ENCODE results near the gene NLK. TPM values are rescaled to one million over a fixed set of nuclear protein-coding genes. Genes with fewer than 3 reads are reported as not detected.

Gene NLK
- total RNA-seq, 4 donors from 2014 or later = 7.7 to 20.8 (median 11.5) TPM

- Histone ChIP-seq H3K27me3 (no peaks in the 10 kb centered on the region), H3K36me3 (no peaks in the 10 kb centered on the region), H3K4me1 (peaks cover 7% of the 10 kb centered on the region), H3K4me3 (no peak overlapping the region), H3K9me3 (no peaks in the 10 kb centered on the region), H3K27ac (no peak overlapping the region)
- DNase-seq (ENCODE audit: low spot score in 2 of 2) = no peak
- 86% methylated on average over 3 of the region's 3 CpGs for WGBS
- TF ChIP-seq POLR2A (IDR thresholded peaks at IDR 0.05) = no peak
- TF ChIP-seq EP300 (IDR thresholded peaks at IDR 0.05) = no peak
- TF ChIP-seq POLR2AphosphoS5 (IDR thresholded peaks at IDR 0.05) = no peak
- TF ChIP-seq, protein P1, sequence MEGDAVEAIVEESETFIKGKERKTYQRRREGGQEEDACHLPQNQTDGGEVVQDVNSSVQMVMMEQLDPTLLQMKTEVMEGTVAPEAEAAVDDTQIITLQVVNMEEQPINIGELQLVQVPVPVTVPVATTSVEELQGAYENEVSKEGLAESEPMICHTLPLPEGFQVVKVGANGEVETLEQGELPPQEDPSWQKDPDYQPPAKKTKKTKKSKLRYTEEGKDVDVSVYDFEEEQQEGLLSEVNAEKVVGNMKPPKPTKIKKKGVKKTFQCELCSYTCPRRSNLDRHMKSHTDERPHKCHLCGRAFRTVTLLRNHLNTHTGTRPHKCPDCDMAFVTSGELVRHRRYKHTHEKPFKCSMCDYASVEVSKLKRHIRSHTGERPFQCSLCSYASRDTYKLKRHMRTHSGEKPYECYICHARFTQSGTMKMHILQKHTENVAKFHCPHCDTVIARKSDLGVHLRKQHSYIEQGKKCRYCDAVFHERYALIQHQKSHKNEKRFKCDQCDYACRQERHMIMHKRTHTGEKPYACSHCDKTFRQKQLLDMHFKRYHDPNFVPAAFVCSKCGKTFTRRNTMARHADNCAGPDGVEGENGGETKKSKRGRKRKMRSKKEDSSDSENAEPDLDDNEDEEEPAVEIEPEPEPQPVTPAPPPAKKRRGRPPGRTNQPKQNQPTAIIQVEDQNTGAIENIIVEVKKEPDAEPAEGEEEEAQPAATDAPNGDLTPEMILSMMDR (IDR thresholded peaks at IDR 0.05) = no peak
Measured at GRCh38 chr17:28078341-28079229, 36.1 kb downstream of the NLK start.

DNA sequence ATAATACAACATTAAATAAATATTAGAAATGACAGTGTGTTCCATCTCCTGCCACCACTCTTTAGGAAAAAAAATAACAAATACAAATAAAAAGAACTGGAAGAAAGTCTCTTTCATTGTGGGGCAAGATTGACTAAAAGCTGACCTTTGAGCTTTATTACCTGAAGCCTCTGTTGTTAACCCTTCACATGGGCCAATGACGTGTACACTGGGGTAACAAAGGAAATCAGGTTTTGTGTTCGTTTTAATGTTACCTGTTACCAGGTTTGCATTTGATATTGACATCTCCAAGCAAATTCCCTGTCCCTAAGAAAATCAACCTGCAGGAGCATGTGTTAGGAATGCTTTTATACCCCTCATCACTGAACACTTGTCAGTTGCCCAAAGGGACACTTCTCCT is 39.0 kb downstream of the NLK start:
- no peak overlapping the region for H3K27ac ChIP-seq
- H3K9me3 ChIP-seq = no peaks in the 10 kb centered on the region
- H3K27me3 ChIP-seq = no peaks in the 10 kb centered on the region
- no peak for DNase-seq (ENCODE audit: low spot score in 2 of 2)
- no peaks in the 10 kb centered on the region for H3K36me3 ChIP-seq
- no peaks in the 10 kb centered on the region for H3K4me1 ChIP-seq
- 84% methylated on average over 2 of the region's 2 CpGs for WGBS
- no peak for TF ChIP-seq POLR2A (IDR thresholded peaks at IDR 0.05)
- no peak for TF ChIP-seq POLR2AphosphoS5 (IDR thresholded peaks at IDR 0.05)
- TF ChIP-seq, protein P1 (IDR thresholded peaks at IDR 0.05) = no peak
- TF ChIP-seq EP300 (IDR thresholded peaks at IDR 0.05) = no peak
- no peak overlapping the region for H3K4me3 ChIP-seq

- H3K27me3 ChIP-seq = no peaks in the 10 kb centered on the region
- H3K4me3 ChIP-seq = no peak overlapping the region
- WGBS = 98% methylated on average over 2 of the region's 2 CpGs
- H3K27ac ChIP-seq = no peak overlapping the region
- no peaks in the 10 kb centered on the region for H3K9me3 ChIP-seq
- H3K4me1 ChIP-seq = no peaks in the 10 kb centered on the region
- DNase-seq (ENCODE audit: low spot score in 2 of 2) = no peak
- H3K36me3 ChIP-seq = no peaks in the 10 kb centered on the region
- TF ChIP-seq, protein P1 (IDR thresholded peaks at IDR 0.05) = no peak
- TF ChIP-seq EP300 (IDR thresholded peaks at IDR 0.05) (no peak), POLR2A (IDR thresholded peaks at IDR 0.05) (no peak), POLR2AphosphoS5 (IDR thresholded peaks at IDR 0.05) (no peak)
Measured at GRCh38 chr17:28085766-28086165, 43.3 kb downstream of the NLK start.

GRCh38 chr17:28086519-28086918 is 44.0 kb downstream of the NLK start:
- Histone ChIP-seq H3K27ac (no peak overlapping the region), H3K4me3 (no peak overlapping the region), H3K36me3 (no peaks in the 10 kb centered on the region), H3K4me1 (no peaks in the 10 kb centered on the region), H3K27me3 (no peaks in the 10 kb centered on the region), H3K9me3 (no peaks in the 10 kb centered on the region)
- TF ChIP-seq POLR2AphosphoS5 (IDR thresholded peaks at IDR 0.05) (no peak), POLR2A (IDR thresholded peaks at IDR 0.05) (no peak), EP300 (IDR thresholded peaks at IDR 0.05) (no peak)
- TF ChIP-seq, protein P1 (IDR thresholded peaks at IDR 0.05) = no peak
- no peak for DNase-seq (ENCODE audit: low spot score in 2 of 2)
- 92% methylated on average over 4 of the region's 4 CpGs for WGBS

GRCh38 chr17:28087743-28088142 is 45.3 kb downstream of the NLK start:
- no peak overlapping the region for H3K27ac ChIP-seq
- no peak for TF ChIP-seq POLR2AphosphoS5 (IDR thresholded peaks at IDR 0.05)
- TF ChIP-seq, protein P1 (IDR thresholded peaks at IDR 0.05) = no peak
- no peak for TF ChIP-seq POLR2A (IDR thresholded peaks at IDR 0.05)
- no peak for TF ChIP-seq EP300 (IDR thresholded peaks at IDR 0.05)
- H3K27me3 ChIP-seq = no peaks in the 10 kb centered on the region
- no peak overlapping the region for H3K4me3 ChIP-seq
- H3K36me3 ChIP-seq = no peaks in the 10 kb centered on the region
- H3K4me1 ChIP-seq = no peaks in the 10 kb centered on the region
- DNase-seq (ENCODE audit: low spot score in 2 of 2) = no peak
- H3K9me3 ChIP-seq = no peaks in the 10 kb centered on the region

Data from suprapubic skin (tissue), 4 donors.